K562 (cell line): ENCODE measurements around the gene MED13L.

Experiments used
- CREB5 ChIP-seq: fragments of 250-450 bp; sonication (Bioruptor Pico); IDR thresholded peaks from 2 replicates; pipeline ENCODE4 v1.5.0; 2020; ENCODE audit warnings: mild to moderate bottlenecking
- E2F4 ChIP-seq: sonication (generic); formaldehyde crosslinking; IDR thresholded peaks from 2 replicates; pipeline ENCODE4 v1.8.0; 2022; ENCODE audit warnings: mild to moderate bottlenecking, low read depth, missing genetic modification reagents
- ELF1 ChIP-seq: fragments of 200-800 bp; sonication (Bioruptor generic); IDR thresholded peaks from 2 replicates; pipeline ENCODE4 v1.6.1; 2016; ENCODE audit warnings: missing genetic modification characterization, missing compliant biosample characterization
- JUND ChIP-seq, 2 experiments: IDR thresholded peaks; 2 replicates in 1 of 2; 3 replicates in 1 of 2; pipeline ENCODE4 v1.6.1; 2011; ENCODE audit warnings: borderline replicate concordance in 2 of 2, low read depth in 2 of 2, low read length in 2 of 2, improper control_type of control experiment in 1 of 2, missing biosample characterization in 1 of 2, missing genetic modification characterization in 1 of 2, missing genetic modification reagents in 1 of 2
- MAFG ChIP-seq: fragments of 450-650 bp; conservative IDR thresholded peaks from 2 replicates; pipeline ENCODE4 v1.6.1; 2016; ENCODE audit warnings: missing genetic modification characterization, missing compliant biosample characterization
- MEF2A ChIP-seq: IDR thresholded peaks from 2 replicates; pipeline ENCODE4 v1.6.1; 2011; ENCODE audit warnings: low read depth, mild to moderate bottlenecking, low read length, moderate library complexity; ENCODE audit not compliant: control insufficient read depth
- MXD1 ChIP-seq: fragments of 250-450 bp; sonication (Bioruptor Pico); IDR thresholded peaks from 2 replicates; pipeline ENCODE4 v1.8.0; 2021; ENCODE audit warnings: borderline replicate concordance, mild to moderate bottlenecking, moderate library complexity; ENCODE audit not compliant: poor library complexity, severe bottlenecking
- NR2C1 ChIP-seq, 2 experiments: fragments of 450-650 bp; IDR thresholded peaks; 2 replicates each; pipeline ENCODE4 v1.6.1; 2017; ENCODE audit warnings: mild to moderate bottlenecking in 2 of 2, antibody characterized with exemption in 1 of 2, inconsistent platforms in 1 of 2, missing compliant biosample characterization in 1 of 2, missing genetic modification characterization in 1 of 2
- RNF2 ChIP-seq: sonication (generic); IDR thresholded peaks from 2 replicates; pipeline ENCODE4 v1.6.1; 2016
- SP1 ChIP-seq: sonication (generic); formaldehyde crosslinking; IDR thresholded peaks from 2 replicates; pipeline ENCODE4 v1.8.1; 2022; ENCODE audit warnings: mild to moderate bottlenecking, missing genetic modification reagents
- THRAP3 ChIP-seq: fragments of 450-650 bp; IDR thresholded peaks from 2 replicates; pipeline ENCODE4 v1.6.1; 2016; ENCODE audit warnings: mild to moderate bottlenecking, inconsistent platforms, borderline replicate concordance
- ZHX1 ChIP-seq: fragments of 150-350 bp; conservative IDR thresholded peaks from 2 replicates; pipeline ENCODE4 v1.6.1; 2014; ENCODE audit warnings: low read length
- ZNF280B ChIP-seq: fragments of 250-450 bp; sonication (Bioruptor Pico); IDR thresholded peaks from 2 replicates; pipeline ENCODE4 v1.5.1; 2021; ENCODE audit warnings: mild to moderate bottlenecking

GRCh38 chr12:116318576-116319232, 41.2 kb upstream of the MED13L start:
- TF ChIP-seq NR2C1 (IDR thresholded peaks at IDR 0.05) = no peak
- no peak for TF ChIP-seq NR2C1 (tag; IDR thresholded peaks at IDR 0.05)
- TF ChIP-seq SP1 (CRISPR knock-in tag) = no peak
- TF ChIP-seq ZNF280B (CRISPR knock-in tag) = no peak
- TF ChIP-seq E2F4 (CRISPR knock-in tag) = no peak
- no peak for TF ChIP-seq JUND (IDR thresholded peaks at IDR 0.05; ENCODE audit: borderline replicate concordance, low read depth, low read length)
- TF ChIP-seq JUND (tag; IDR thresholded peaks at IDR 0.05; ENCODE audit: borderline replicate concordance, low read depth, low read length) = no peak
- TF ChIP-seq CREB5 (CRISPR knock-in tag) = no peak
- TF ChIP-seq THRAP3 = no peak
- TF ChIP-seq MXD1 (CRISPR knock-in tag) = no peak
- no peak for TF ChIP-seq RNF2
- TF ChIP-seq MEF2A = no peak
- TF ChIP-seq ZHX1 = no peak
- TF ChIP-seq ELF1 (tag) = no peak
- TF ChIP-seq MAFG (tag) = no peak
